Suprapubic skin (tissue), 4 donors: ENCODE measurements around the gene SORCS2.

Experiments
- CTCF ChIP-seq, 2 donors: fragments of 200-600 bp in 1 of 2; fragments of 450-650 bp in 1 of 2; sonication (generic) in 1 of 2; IDR thresholded peaks; one replicate each; pipeline ENCODE4 v1.5.1; 2016 to 2019; ENCODE audit warnings: antibody characterized with exemption in 2 of 2, mild to moderate bottlenecking in 1 of 2, moderate library complexity in 1 of 2
- EP300 ChIP-seq: sonication (generic); formaldehyde crosslinking; IDR thresholded peaks from one replicate; pipeline ENCODE4 v1.6.1; 2017; ENCODE audit warnings: antibody characterized with exemption
- POLR2A ChIP-seq, 2 donors: fragments of 450-650 bp; IDR thresholded peaks; one replicate each; pipeline ENCODE4 v1.6.1; 2017; ENCODE audit warnings: antibody characterized with exemption in 2 of 2, mild to moderate bottlenecking in 2 of 2, moderate library complexity in 2 of 2
- POLR2AphosphoS5 ChIP-seq, 3 donors: sonication (generic); formaldehyde crosslinking; IDR thresholded peaks; one replicate each; pipeline ENCODE4 v1.6.1; 2017; ENCODE audit warnings: antibody characterized with exemption in 3 of 3

GRCh38 chr4:7522452-7523220 lies 330.3 kb downstream of the SORCS2 start:
- TF ChIP-seq CTCF (IDR thresholded peaks at IDR 0.05) (no peak), EP300 (no peak), POLR2AphosphoS5 (IDR thresholded peaks at IDR 0.05) (no peak), POLR2A (IDR thresholded peaks at IDR 0.05) (no peak)
